Suppressor macrophage treated with lipopolysaccharide for 1 hour (primary cell): Measurements from ENCODE around the gene UGT1A10.
"Not testable (repeated sequence)": the region's sequence is repeated elsewhere in the genome, so short reads cannot be mapped to it uniquely, and the experiment has no call there.

Experiments
- DNase-seq, 3 donors: peaks; one replicate each; pipeline ENCODE4 v3.0.0-alpha.2; 2020 to 2022

Gene UGT1A10

DNA sequence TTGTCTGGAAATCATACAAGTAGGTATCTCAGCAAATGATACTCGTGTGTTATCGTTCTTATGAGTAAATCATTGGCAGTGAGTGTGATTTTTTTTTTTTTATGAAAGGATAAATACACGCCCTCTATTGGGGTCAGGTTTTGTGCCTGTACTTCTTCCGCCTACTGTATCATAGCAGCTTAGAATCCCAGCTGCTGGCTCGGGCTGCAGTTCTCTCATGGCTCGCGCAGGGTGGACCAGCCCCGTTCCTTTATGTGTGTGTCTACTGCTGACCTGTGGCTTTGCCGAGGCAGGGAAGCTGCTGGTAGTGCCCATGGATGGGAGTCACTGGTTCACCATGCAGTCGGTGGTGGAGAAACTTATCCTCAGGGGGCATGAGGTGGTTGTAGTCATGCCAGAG lies at the start of gene UGT1A10:
Gene UGT1A10 (plus strand): TSS at position 143 of the 400 bp plus-strand sequence. CDS start 75 bp downstream, at position 218.
- DNase-seq: not testable (repeated sequence)

DNA sequence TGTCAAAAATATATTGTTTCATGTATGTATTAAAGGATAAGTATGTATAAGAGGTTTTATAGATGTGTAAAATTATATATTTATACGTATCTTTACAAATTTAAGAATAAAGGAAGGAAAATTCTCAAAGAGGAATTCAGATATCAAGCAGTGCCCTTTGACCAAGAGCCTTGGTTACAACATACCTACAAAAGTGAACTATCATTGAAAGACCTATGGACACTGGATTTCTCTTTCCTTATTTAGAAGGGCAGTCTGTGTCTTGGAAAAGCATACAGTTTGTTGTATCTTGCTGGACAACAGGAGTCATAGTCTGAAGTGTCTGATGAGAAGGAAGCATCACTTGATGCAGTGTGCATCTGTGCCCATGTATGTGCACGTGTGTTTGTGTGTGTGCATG lies 47.8 kb upstream of the UGT1A10 start:
- no peak for DNase-seq

DNA sequence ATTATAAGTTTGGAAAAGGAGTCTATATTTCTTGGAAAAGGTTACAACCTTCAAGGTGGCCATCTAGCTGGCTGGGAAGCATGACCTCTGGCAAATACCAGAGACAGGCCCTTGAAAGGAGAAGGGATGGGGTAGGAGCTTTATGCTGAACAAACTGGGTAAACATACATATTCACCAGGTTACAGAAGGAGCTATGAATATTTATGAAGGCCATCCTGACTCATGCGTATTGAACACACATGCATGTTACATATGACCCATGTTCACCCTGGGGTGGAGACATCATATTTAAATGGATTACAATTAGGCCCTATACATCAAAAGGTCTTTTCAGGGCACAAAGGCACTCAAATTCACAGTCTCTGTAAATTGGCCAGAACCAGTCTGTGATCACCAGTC lies 43.5 kb upstream of the UGT1A10 start:
- DNase-seq: not testable (repeated sequence)

DNA sequence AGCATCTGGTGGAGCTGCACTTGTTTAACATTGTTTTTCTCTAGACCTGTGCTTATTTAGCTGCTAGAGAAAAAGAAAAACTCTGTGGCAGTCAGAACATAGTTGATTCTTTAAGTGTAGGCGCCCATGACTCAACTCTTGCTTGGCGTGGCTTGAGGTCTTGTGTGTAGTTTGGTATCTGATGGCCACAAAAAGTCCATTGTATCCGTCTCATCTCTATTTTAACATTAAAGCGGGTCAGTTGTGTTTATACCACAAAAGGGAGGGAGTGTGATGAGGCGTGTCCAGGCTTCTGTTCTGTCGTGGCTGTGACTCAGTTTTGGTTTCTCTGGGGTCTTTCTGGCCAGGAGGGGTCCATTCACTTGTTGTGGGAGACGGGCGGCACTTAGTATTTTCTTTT lies 43.0 kb upstream of the UGT1A10 start:
- no peak for DNase-seq

- no peak for DNase-seq
These were observed 38.7 kb upstream of the UGT1A10 start for GRCh38 chr2:233597522-233597921.

DNA sequence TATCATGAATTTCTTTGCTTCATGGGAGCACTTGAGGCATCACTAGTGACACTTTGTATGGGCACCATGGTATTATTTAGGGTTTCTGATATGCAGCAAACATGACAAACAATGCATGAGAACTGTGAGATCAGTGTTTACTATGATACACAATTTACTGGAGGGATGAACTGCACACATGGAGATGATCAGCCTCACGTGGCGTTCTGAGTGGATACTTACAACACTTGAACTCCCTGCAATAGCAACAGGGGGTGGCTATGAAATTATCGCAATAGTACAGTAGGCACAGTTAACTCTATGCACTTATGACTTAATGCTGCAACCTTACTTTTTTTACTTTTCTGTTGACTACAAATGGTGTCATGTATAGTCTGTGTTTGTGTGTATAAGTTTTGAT lies 37.3 kb upstream of the UGT1A10 start:
- DNase-seq: no peak

DNA sequence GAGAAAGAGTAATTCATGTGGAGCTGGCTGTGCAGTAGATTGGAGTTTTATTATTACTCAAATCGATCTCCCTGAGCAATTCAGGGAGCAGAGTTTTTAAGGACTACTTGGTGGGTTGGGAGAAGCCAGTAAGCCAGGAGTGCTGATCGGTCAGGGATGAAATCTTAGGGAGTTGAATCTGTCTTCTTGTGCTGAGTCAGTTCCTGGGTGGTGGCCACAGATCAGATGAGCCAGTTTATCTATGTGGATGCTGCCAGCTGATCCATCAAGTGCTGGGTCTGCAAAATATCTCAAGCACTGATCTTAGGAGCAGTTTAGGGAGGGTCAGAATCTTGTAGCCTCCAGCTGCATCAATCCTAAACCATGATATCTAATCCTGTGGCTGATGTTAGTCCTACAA lies 35.9 kb upstream of the UGT1A10 start:
- DNase-seq: no peak

DNA sequence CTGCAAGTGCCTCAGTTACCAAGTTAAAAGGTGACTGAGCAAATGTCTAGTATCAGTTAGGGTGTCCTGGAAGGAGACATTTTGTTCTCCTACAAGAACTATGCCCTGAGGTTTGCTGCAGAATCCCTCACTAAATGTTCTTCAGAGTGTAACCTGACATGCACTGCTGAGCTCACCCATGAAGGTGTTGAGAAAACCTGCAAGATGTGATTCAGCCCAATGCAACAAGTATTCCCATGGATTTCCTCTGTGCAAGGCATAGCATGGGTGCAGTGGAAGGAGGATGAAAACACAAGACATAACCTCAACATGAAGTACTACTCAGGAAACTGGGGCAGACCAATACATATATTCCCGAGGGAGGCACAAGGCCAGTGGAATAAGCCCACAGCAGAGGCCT lies 34.2 kb upstream of the UGT1A10 start:
- DNase-seq: no peak

- no peak for DNase-seq
These were observed 32.7 kb upstream of the UGT1A10 start for GRCh38 chr2:233603520-233603919.

DNA sequence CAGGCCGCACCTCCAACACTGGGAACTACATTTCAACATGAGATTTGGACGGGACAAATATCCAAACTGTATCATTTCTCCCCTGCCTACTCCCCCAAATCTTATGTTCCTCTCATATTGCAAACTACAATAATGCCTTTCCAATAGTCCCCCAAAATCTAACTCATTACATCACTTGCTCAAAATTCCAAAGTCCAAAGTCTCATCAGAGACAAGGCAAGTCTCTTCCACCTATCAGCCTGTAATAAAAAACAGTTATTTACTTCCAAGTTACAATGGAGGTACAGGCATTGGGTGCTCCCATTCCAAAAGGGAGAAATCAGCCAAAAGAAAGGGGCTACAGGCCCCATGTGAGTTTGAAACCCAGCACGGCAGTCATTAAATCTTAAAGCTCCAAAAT lies 31.4 kb upstream of the UGT1A10 start:
- no peak for DNase-seq

- DNase-seq: no peak
These were observed 30.6 kb upstream of the UGT1A10 start for GRCh38 chr2:233605680-233606079.

DNA sequence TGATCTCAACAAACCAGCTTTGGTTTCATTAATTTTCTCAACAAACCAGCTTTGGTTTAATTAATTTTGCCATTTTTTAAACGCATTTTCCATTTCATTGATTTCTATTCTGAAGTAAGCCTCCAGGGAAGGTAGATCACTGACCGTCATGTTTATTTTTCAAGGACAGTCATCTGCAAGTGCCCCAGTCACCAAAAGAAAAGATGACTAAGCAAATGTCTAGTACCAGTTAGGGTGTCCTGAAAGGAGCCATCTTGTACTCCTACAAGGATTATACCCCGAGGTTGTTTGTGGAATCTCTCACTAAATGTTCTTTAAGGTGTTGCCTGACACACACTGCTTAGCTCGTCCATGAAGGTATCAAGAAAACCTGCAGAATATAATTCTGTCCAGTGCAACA lies 25.0 kb upstream of the UGT1A10 start:
- no peak for DNase-seq

DNA sequence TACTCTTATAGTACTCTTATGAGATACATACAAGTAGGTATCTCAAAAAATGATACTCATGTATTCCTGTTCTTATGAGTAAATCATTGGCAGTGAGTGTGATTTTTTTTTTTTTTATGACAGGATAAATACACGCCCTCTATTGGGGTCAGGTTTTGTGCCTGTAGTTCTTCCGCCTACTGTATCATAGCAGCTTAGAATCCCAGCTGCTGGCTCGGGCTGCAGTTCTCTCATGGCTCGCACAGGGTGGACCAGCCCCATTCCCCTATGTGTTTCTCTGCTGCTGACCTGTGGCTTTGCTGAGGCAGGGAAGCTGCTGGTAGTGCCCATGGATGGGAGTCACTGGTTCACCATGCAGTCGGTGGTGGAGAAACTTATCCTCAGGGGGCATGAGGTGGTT lies 18.8 kb upstream of the UGT1A10 start, which contains the start of gene UGT1A8:
Gene UGT1A8 (plus strand): TSS at position 158 of the 400 bp plus-strand sequence. CDS start 75 bp downstream, at position 233.
- not testable (repeated sequence) for DNase-seq

DNA sequence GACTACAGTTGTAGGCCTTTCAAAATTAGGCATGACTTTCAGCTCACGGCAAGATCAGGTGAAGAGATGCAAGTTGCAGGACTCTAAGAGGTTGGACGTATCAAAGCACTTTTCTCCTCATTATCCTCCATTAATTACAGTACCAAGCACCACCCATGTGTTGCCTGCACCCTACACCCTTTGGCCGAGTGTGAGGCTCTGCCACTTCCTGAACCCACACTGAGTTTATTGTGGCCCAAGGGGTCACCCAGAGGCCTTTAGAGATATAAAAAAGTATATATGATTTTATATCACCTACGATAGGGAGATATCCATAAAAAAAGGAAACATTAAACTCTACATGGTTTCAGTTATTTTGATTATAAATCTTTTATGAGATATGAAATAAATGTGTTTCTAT lies 16.0 kb upstream of the UGT1A10 start:
- no peak for DNase-seq

GRCh38 chr2:233621863-233622262 lies 14.4 kb upstream of the UGT1A10 start:
- DNase-seq: not testable (repeated sequence)

DNA sequence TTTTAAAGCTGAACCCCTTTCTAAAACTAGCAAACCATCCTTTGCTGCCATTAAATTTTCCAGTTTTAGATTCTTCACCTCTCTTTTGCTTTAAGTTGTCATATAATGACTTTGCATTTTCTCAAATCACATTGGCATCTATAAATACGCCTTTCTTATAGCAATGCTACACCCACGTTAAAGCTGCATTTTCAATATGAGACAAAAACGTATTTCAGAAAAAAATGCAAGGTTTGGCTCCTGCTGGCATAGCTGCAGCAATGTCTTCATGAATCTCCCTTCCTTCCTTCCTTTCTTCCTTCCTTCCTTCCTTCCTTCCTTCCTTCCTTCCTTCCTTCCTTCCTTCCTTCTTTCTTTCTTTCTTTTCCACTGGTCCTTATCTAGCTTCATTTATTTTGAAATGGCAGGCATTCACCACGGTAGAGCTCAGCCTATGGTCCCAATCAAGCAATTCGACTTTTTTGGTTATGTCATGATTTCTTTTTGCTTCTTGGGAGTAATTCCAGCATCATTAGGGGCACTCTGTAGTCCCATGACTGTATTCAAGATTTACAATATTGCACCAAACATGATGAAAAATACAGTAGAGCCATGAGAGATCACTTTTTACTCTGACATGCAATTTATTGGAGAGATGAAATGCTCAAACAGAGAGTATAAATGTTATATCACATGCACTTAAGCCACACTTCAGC lies 8.8 kb upstream of the UGT1A10 start:
- no peak for DNase-seq

- no peak for DNase-seq
These were observed 2.6 kb downstream of the UGT1A10 start for GRCh38 chr2:233638836-233639235.

DNA sequence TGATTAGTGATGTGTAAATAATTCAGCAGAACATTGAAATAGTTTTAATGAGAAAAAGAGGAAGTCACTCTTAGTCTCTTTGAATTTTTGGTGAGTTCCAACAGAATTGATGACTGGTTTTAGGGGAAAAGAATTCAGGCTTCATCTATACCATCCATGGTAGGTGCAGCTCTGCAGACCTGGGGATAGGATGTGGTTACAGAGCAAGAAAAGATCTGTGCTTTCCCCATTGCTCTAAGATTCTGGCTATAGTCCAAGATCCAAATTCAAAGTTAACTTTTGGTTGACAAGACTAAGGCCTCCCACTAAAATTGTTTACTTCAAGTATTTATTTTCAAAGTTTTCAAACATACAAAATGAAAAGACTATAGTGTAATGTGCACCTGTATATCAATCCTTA lies 3.6 kb downstream of the UGT1A10 start:
- no peak for DNase-seq

DNA sequence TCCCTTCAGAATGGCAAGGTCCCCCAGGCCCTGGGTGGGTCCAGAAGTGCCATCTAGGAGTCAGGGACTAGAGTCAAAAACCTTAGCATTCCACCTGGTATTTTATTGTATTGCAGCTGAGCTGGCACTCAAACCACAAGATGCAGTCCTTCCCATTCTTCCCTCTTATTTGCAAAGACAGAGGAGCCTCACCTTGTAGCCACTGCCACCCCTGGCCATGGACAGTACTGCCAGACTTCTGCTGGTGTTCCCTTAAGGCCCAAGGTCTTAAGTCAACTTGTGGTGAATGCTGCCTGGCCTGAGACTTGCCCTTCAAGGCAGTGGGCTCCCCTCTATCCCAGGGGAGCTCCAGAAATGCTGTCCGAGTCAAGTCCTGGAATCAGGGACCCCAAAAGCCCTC lies 6.9 kb downstream of the UGT1A10 start:
- DNase-seq: no peak

DNA sequence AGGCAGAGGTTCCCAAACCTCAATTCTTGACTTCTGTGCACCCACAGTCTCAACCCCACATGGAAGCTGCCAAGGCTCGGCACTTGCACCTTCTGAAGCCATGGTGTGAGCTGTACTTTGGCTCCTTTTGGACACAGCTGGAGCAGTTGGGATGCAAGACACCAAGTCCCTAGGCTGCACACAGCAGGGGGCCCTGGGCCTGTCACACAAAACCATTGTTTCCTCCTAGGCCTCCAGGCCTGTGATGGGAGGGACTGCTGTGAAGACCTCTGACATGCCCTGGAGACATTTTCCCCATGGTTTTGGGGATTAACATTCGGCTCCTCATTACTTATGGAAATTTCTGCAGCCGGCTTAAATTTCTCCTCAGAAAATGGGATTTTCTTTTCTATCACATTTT lies 9.8 kb downstream of the UGT1A10 start:
- DNase-seq: not testable (repeated sequence)

DNA sequence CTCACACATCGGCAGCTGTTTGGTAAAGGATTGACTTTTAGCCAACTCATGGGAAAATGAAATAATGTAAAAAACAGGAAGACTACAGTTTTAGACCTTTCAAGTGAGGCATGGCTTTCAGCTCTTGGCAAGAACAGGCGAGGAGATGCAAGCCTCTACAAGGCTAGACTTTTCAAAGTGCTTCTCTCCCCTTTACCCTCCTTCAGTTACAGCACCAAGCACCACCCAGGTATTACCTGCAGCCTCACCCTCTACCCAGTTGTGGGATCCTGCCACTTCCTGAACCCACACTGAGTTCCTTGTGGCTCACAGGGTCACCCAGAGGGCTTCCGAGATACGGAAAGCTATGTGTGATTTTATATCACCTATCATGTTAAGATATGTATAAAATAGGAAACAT lies 14.7 kb downstream of the UGT1A10 start:
- DNase-seq: no peak

DNA sequence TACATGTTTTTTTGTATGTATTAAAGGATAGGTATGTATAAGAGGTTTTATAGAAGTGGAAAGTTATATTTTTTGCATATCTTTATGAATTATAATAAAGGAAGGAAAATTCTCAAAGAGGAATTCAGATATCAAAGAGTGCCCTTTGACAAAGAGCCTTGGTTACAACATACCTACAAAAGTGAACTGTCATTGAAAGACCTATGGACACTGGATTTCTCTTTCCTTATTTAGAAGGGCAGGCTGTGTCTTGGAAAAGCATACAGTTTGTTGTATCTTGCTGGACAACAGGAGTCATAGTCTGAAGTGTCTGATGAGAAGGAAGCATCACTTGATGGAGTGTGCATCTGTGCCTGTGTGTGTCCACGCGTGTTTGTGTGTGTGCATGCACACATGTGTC lies 15.2 kb downstream of the UGT1A10 start:
- DNase-seq: no peak

DNA sequence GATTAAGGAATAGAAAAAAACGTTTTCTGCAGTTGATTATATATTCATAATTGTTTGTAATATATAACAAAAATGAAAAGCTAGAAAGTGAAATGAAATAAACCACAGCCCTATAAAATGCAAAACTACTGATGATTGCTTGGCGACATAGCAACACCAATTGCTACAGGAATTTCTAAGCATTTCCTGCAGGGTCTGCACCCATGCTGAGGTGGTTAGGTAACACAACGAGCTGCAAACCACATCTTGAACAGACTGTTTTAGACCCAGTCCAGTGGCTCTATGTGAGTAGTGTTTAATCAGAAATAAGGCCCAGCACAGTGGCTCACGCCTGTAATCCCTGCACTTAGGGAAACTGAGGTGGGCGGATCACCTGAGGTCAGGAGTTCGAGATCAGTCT lies 18.3 kb downstream of the UGT1A10 start:
- DNase-seq: no peak

DNA sequence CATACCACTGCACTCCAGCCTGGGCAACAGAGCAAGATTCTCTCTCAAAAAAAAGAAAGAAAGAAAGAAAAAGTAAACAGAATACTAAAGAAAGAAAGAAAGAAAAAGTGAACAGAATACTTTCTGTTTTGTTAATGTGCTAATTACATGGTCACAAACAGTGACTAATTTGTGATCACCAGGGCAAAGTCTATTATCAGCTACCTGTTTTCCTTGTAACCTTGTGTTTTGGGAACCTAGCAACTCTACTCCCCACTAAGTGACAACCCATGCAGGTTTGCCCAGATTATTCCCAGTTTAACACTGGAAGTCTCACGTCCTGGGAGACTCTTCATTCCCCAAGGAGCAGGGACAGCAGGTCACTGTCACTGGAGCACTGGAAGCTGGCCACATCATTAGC lies 18.8 kb downstream of the UGT1A10 start:
- no peak for DNase-seq

DNA sequence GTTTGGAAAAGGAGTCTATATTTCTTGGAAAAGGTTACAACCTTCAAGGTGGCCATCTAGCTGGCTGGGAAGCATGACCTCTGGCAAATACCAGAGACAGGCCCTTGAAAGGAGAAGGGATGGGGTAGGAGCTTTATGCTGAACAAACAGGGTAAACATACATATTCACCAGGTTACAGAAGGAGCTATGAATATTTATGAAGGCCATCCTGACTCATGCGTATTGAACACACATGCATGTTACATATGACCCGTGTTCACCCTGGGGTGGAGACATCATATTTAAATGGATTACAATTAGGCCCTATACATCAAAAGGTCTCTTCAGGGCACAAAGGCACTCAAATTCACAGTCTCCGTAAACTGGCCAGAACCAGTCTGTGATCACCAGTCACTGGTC lies 19.7 kb downstream of the UGT1A10 start:
- DNase-seq: not testable (repeated sequence)
